ENCODE results near the gene LSG1.

The LSG1 gene

GRCh38 chr3:194687638-194688199 lies 15.7 kb upstream of the LSG1 start:
- no peak overlapping the region for H3K27ac ChIP-seq
- no peak for TF ChIP-seq ZFX (IDR thresholded peaks at IDR 0.05; ENCODE audit: borderline replicate concordance)
- TF ChIP-seq CTCF (IDR thresholded peaks at IDR 0.05) = peak; percentile 60

- TF ChIP-seq CTCF (IDR thresholded peaks at IDR 0.05) (no peak), ZFX (IDR thresholded peaks at IDR 0.05; ENCODE audit: borderline replicate concordance) (no peak)
- no peak overlapping the region for H3K27ac ChIP-seq
Observed at GRCh38 chr3:194686816-194687637, 15.0 kb upstream of the LSG1 start.

- TF ChIP-seq CTCF (IDR thresholded peaks at IDR 0.05) (no peak), ZFX (IDR thresholded peaks at IDR 0.05; ENCODE audit: borderline replicate concordance) (no peak)
- H3K27ac ChIP-seq = peak overlapping the region; percentile 56
Observed at GRCh38 chr3:194686414-194686815, 14.4 kb upstream of the LSG1 start.

GRCh38 chr3:194685718-194686413 lies 13.9 kb upstream of the LSG1 start, which contains the start of gene FAM43A:
Gene FAM43A, plus strand, starts transcription at chr3:194685883. Its CDS starts 944 bp downstream, at chr3:194686827.
- no peak for TF ChIP-seq ZFX (IDR thresholded peaks at IDR 0.05; ENCODE audit: borderline replicate concordance)
- peak; percentile 26 for TF ChIP-seq CTCF (IDR thresholded peaks at IDR 0.05)
- H3K27ac ChIP-seq = peak within 1 kb of the TSS; percentile 56

GRCh38 chr3:194685065-194685717 lies 13.2 kb upstream of the LSG1 start:
- peak overlapping the region; percentile 56; the same call in 1 of the 2 replicates for H3K27ac ChIP-seq
- no peak for TF ChIP-seq CTCF (IDR thresholded peaks at IDR 0.05)
- no peak for TF ChIP-seq ZFX (IDR thresholded peaks at IDR 0.05; ENCODE audit: borderline replicate concordance)

- TF ChIP-seq ZFX (IDR thresholded peaks at IDR 0.05; ENCODE audit: borderline replicate concordance) (no peak), CTCF (IDR thresholded peaks at IDR 0.05) (no peak)
- no peak overlapping the region for H3K27ac ChIP-seq
Observed at GRCh38 chr3:194683380-194683779, 11.4 kb upstream of the LSG1 start.

All from 22Rv1 (cell line).